Type B pancreatic cell (in vitro differentiated cells): ENCODE measurements around the gene PMPCA. TPM values are rescaled to one million over a fixed set of nuclear protein-coding genes. Genes with fewer than 3 reads are reported as not detected.

ENCODE experiments used
- DNase-seq: peaks from one replicate; pipeline ENCODE4 v3.0.0; 2021; ENCODE audit warnings: mixed read lengths; ENCODE audit not compliant: unreplicated experiment; ENCODE audit errors: extremely low spot score
- H3K27ac Mint-ChIP-seq: 2 replicates; pipeline ENCODE4 v1.8.0; 2021; ENCODE audit warnings: mild to moderate bottlenecking, mixed read lengths
- H3K27me3 Mint-ChIP-seq: 2 replicates; pipeline ENCODE4 v1.8.0; 2021; ENCODE audit warnings: mixed read lengths
- H3K36me3 Mint-ChIP-seq: 2 replicates; pipeline ENCODE4 v1.8.0; 2021; ENCODE audit warnings: mixed read lengths
- H3K4me1 Mint-ChIP-seq: one replicate; pipeline ENCODE4 v1.8.0; 2021; ENCODE audit warnings: mixed read lengths; ENCODE audit not compliant: unreplicated experiment
- H3K4me3 Mint-ChIP-seq: 2 replicates; pipeline ENCODE4 v1.8.0; 2021; ENCODE audit warnings: mild to moderate bottlenecking, mixed read lengths
- H3K9me3 Mint-ChIP-seq: 2 replicates; pipeline ENCODE4 v1.8.0; 2021; ENCODE audit warnings: mixed read lengths
- CTCF ChIP-seq: fragments of 200-600 bp; sonication (generic); conservative IDR thresholded peaks from 2 replicates; pipeline ENCODE4 v1.5.0; 2021; ENCODE audit warnings: antibody characterized with exemption, mild to moderate bottlenecking
- total RNA-seq: library from RNA; stranded (reverse); gene quantifications from 2 replicates; pipeline ENCODE4 v1.2.1, GENCODE V29; 2021; ENCODE audit warnings: low replicate concordance

The PMPCA gene
- total RNA-seq, 1 donor from 2014 or later = 68.1 TPM

- H3K4me3 Mint-ChIP-seq = no peak overlapping the region
- no peaks in the 10 kb centered on the region for H3K4me1 Mint-ChIP-seq
- no peak for DNase-seq
- peaks cover 9% of the 10 kb centered on the region for H3K36me3 Mint-ChIP-seq
- no peaks in the 10 kb centered on the region for H3K27me3 Mint-ChIP-seq
- no peak overlapping the region for H3K27ac Mint-ChIP-seq
- TF ChIP-seq CTCF = no peak
- H3K9me3 Mint-ChIP-seq = no peaks in the 10 kb centered on the region
Measured at GRCh38 chr9:136393531-136393930, 16.9 kb upstream of the PMPCA start.

GRCh38 chr9:136394312-136395019 lies 16.0 kb upstream of the PMPCA start:
- no peaks in the 10 kb centered on the region for H3K27me3 Mint-ChIP-seq
- TF ChIP-seq CTCF = no peak
- no peaks in the 10 kb centered on the region for H3K9me3 Mint-ChIP-seq
- H3K4me3 Mint-ChIP-seq = no peak overlapping the region
- H3K4me1 Mint-ChIP-seq = peaks cover 7% of the 10 kb centered on the region
- H3K27ac Mint-ChIP-seq = no peak overlapping the region
- DNase-seq = no peak
- peaks cover 9% of the 10 kb centered on the region for H3K36me3 Mint-ChIP-seq

DNA sequence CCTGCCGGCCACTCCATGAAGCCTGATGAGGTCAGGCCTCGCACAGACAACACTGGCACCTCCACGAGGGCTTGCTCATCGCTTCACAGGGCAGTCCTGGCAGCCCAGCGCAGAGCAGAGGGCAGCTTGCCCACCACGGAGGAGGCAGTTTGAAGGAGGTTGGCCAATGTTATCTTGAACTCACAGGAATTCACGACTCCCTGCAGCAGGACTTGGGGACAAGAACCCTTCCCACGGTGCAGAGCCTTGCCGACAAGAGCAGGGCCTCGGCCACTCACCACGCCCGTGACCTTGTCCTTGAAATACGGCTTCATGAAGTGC lies 15.5 kb upstream of the PMPCA start:
- H3K9me3 Mint-ChIP-seq = no peaks in the 10 kb centered on the region
- no peaks in the 10 kb centered on the region for H3K27me3 Mint-ChIP-seq
- no peak for DNase-seq
- H3K36me3 Mint-ChIP-seq = peaks cover 6% of the 10 kb centered on the region
- no peak overlapping the region for H3K4me3 Mint-ChIP-seq
- TF ChIP-seq CTCF = no peak
- H3K27ac Mint-ChIP-seq = no peak overlapping the region
- peaks cover 7% of the 10 kb centered on the region for H3K4me1 Mint-ChIP-seq

DNA sequence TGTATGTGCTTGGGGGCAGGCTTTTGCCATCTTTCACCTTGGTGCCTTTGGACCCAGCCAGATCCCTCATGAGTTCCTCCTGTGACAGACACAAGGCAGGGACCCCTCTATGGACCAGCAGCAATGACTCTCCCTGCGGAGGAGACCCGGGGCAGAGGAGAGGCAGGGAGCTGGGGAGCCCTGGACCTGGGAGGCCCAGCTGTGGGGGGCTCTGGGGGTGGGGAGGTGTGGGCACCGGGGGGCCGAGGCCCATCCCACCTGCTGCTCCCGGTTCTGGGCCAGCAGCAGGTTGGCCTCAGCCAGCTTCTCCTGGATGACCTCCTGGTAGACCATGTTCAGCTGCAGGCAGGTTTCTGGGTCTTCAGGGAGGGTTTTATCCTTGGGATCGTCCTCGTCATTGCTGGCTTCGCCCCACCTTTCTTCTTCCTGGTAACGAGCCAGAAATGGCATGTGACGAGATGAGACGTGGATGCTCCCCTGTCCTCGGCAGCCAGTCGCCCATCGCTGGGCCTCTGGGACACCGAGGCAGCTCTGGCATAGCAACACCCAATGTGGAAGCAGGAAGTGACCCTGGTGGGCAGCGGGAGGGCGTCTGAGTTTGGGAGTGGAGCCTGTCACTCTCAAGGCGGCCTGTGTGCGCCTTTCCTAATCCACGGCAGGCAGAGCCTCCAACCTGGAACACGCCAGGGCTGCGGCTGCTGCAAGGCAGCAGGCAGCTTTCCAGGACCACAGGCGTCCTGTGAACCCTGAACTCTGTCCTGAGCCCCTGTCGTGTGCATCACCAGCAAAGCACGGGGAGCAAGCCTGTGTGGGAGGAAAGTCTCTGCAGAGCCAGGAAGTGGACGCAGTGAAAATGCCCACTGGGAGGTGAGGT lies 14.9 kb upstream of the PMPCA start:
- TF ChIP-seq CTCF = no peak

DNA sequence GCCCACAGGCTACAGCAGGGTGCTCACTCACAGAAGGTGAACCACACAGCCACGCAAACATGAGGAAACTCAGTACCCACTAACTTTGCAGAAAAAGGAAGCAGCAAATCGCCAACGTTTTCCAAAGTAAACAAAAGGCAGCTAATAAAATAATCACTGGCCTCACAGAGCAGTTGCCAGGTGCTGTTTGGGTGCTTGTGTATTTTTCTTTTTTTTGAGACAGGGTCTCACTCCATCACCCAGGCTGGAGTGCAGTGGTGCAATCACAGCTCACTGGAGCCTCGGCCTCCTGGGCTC lies 14.3 kb upstream of the PMPCA start:
- Mint-ChIP-seq H3K9me3 (no peaks in the 10 kb centered on the region), H3K27ac (no peak overlapping the region), H3K4me3 (no peak overlapping the region), H3K27me3 (no peaks in the 10 kb centered on the region), H3K4me1 (peaks cover 7% of the 10 kb centered on the region), H3K36me3 (peaks cover 4% of the 10 kb centered on the region)
- DNase-seq = no peak
- no peak for TF ChIP-seq CTCF

More for the DNA sequence above, 14.9 kb upstream of the PMPCA start:
- Mint-ChIP-seq H3K27ac (no peak overlapping the region), H3K4me1 (peaks cover 7% of the 10 kb centered on the region), H3K4me3 (no peak overlapping the region), H3K9me3 (no peaks in the 10 kb centered on the region), H3K36me3 (peaks cover 5% of the 10 kb centered on the region), H3K27me3 (no peaks in the 10 kb centered on the region)
- no peak for DNase-seq
